PFSK-1 (cell line): ENCODE results near the gene SPSB4.

Experiments
- FOXP2 ChIP-seq: optimal IDR thresholded peaks from 2 replicates; pipeline ENCODE3; 2011; ENCODE audit warnings: borderline replicate concordance, control low read depth, inconsistent platforms; ENCODE audit not compliant: insufficient read depth; ENCODE audit errors: extremely low read length, extremely low read depth
- POLR2AphosphoS5 ChIP-seq: IDR thresholded peaks from 2 replicates; pipeline ENCODE4 v1.6.1; 2012; ENCODE audit warnings: low read depth, mild to moderate bottlenecking, control low read depth, low read length, moderate library complexity
- REST ChIP-seq, 2 experiments: IDR thresholded peaks; 2 replicates each; pipeline versions ENCODE4 v1.6.1 to v1.8.0; 2011 to 2012; ENCODE audit warnings: low read depth in 2 of 2, low read length in 2 of 2, control low read depth in 1 of 2, inconsistent platforms in 1 of 2, mild to moderate bottlenecking in 1 of 2, moderate library complexity in 1 of 2; ENCODE audit not compliant: insufficient read depth in 1 of 2
- SIN3A ChIP-seq: IDR thresholded peaks from 2 replicates; pipeline ENCODE4 v1.6.1; 2012; ENCODE audit warnings: mild to moderate bottlenecking, low read length, moderate library complexity, borderline replicate concordance; ENCODE audit not compliant: insufficient read depth
- TAF1 ChIP-seq: IDR thresholded peaks from 2 replicates; pipeline ENCODE4 v1.6.1; 2012; ENCODE audit warnings: low read length, control low read depth, borderline replicate concordance; ENCODE audit not compliant: insufficient read depth

Gene SPSB4

GRCh38 chr3:141058996-141059395 is 7.8 kb downstream of the SPSB4 start:
- no peak for TF ChIP-seq TAF1
- TF ChIP-seq FOXP2 = no peak
- TF ChIP-seq REST (IDR thresholded peaks at IDR 0.05; ENCODE audit: insufficient read depth in 1 of 2, low read depth in 2 of 2, low read length in 2 of 2) = no peak
- TF ChIP-seq POLR2AphosphoS5 = no peak
- TF ChIP-seq SIN3A = no peak

GRCh38 chr3:141059816-141060215 is 8.7 kb downstream of the SPSB4 start:
- TF ChIP-seq TAF1 (no peak), SIN3A (no peak), REST (IDR thresholded peaks at IDR 0.05; ENCODE audit: insufficient read depth in 1 of 2, low read depth in 2 of 2, low read length in 2 of 2) (no peak), POLR2AphosphoS5 (no peak), FOXP2 (no peak)

GRCh38 chr3:141060327-141060726 is 9.2 kb downstream of the SPSB4 start:
- TF ChIP-seq FOXP2 (no peak), TAF1 (no peak), REST (IDR thresholded peaks at IDR 0.05; ENCODE audit: insufficient read depth in 1 of 2, low read depth in 2 of 2, low read length in 2 of 2) (no peak), SIN3A (no peak), POLR2AphosphoS5 (no peak)

GRCh38 chr3:141063831-141064230 is 12.7 kb downstream of the SPSB4 start:
- no peak for TF ChIP-seq FOXP2
- no peak for TF ChIP-seq REST (IDR thresholded peaks at IDR 0.05; ENCODE audit: insufficient read depth in 1 of 2, low read depth in 2 of 2, low read length in 2 of 2)
- TF ChIP-seq SIN3A = no peak
- no peak for TF ChIP-seq POLR2AphosphoS5
- TF ChIP-seq TAF1 = no peak

- no peak for TF ChIP-seq FOXP2
- no peak for TF ChIP-seq POLR2AphosphoS5
These were observed 13.2 kb downstream of the SPSB4 start for GRCh38 chr3:141064255-141064926.
